Uterus (tissue), 2 donors: ENCODE measurements around the gene HSD3B7.

Experiments
- CTCF ChIP-seq, 4 experiments: fragments of 200-600 bp in 2 of 4; fragments of 450-650 bp in 2 of 4; sonication (generic) in 2 of 4; IDR thresholded peaks; one replicate each; pipeline ENCODE4 v1.5.1; 2016 to 2019; ENCODE audit warnings: antibody characterized with exemption in 4 of 4, mild to moderate bottlenecking in 2 of 4, moderate library complexity in 1 of 4
- POLR2A ChIP-seq, 2 donors: fragments of 450-650 bp; IDR thresholded peaks; one replicate each; pipeline ENCODE4 v1.6.1; 2016; ENCODE audit warnings: antibody characterized with exemption in 2 of 2, mild to moderate bottlenecking in 1 of 2, moderate library complexity in 1 of 2

GRCh38 chr16:31029272-31029671, 44.3 kb downstream of the HSD3B7 start:
- TF ChIP-seq CTCF (IDR thresholded peaks at IDR 0.05) (no peak), POLR2A (IDR thresholded peaks at IDR 0.05) (no peak)
